Non-pigmented ciliary epithelial cell (primary cell): ENCODE results near the gene APCDD1L.
"Not testable (repeated sequence)": the region's sequence is repeated elsewhere in the genome, so short reads cannot be mapped to it uniquely, and the experiment has no call there.

Experiments
- DNase-seq: peaks from one replicate; pipeline ENCODE4 v3.0.0-alpha.2; 2010; ENCODE audit warnings: low read depth

APCDD1L gene

DNA sequence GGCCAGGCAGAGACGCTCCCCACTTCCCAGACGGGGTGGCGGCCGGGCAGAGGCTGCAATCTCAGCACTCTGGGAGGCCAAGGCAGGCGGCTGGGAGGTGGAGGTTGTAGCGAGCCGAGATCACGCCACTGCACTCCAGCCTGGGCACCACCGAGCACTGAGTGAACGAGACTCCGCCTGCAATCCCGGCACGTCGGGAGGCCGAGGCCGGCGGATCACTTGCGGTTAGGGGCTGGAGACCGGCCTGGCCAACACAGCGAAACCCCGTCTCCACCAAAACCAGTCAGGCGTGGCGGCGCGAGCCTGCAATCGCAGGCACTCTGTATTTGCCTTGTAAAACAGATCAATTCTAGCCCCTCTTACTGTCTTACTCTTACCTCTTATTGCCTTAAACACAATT lies 100.4 kb downstream of the APCDD1L start:
- DNase-seq = not testable (repeated sequence)

DNA sequence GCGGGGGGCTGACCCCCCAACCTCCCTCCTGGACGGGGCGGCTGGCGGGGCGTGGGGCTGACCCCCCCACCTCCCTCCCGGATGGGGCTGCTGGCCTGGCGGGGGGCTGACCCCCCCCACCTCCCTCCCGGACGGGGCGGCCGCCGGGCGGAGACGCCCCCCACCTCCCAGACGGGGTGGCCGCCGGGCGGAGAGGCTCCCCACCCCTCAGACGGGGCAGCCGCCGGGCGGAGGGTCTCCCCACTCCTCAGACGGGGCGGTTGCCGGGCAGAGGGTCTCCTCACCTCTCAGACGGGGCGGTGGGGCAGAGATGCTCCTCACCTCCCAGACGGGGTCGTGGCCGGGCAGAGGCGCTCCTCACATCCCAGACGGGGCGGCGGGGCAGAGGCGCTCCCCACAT lies 101.0 kb downstream of the APCDD1L start:
- not testable (repeated sequence) for DNase-seq
